Anterior cingulate cortex (tissue), 58 donors: ENCODE data around the gene GFOD2.

ENCODE experiments used
- DNase-seq, 58 donors: peaks; one replicate each; lab custom pipeline; 2025; lab: John Stamatoyannopoulos, UW

The GFOD2 gene

GRCh38 chr16:67733734-67734470, 14.8 kb upstream of the GFOD2 start:
- DNase-seq: no peak

- DNase-seq: no peak
These were observed 12.6 kb upstream of the GFOD2 start for GRCh38 chr16:67731753-67732095.

DNA sequence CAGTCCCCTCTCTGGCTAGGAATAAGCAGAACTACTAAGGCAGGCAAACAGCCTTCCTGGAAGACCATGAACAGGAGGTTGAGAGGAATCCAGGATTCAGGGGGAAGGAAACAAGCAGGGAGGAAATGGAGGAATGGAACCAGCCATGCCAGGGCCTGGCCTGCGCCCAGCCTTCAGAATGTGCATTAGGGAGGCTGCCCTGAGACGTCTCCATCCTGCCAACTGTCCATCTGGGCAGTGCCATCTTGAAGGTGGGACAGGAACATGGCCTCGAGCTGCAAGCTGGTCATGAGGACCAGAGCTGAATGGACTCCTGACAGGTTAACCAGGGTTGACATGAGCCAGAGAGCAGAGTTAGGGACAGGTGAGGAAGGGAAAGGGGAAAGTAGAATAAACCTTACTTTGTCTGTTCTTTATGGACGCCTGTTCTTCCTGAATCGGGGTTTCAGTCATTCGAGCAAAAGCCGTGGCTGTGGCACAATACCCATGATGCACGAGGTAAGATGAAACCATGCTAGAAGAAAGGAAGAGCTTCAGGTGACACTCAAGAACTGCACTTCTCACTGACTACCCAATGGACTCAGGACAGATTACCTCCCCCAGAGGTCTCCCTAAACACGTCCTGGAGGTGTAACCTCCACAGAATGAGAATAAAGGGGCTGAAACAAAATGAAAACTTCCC, 12.1 kb upstream of the GFOD2 start:
- DNase-seq: no peak

DNA sequence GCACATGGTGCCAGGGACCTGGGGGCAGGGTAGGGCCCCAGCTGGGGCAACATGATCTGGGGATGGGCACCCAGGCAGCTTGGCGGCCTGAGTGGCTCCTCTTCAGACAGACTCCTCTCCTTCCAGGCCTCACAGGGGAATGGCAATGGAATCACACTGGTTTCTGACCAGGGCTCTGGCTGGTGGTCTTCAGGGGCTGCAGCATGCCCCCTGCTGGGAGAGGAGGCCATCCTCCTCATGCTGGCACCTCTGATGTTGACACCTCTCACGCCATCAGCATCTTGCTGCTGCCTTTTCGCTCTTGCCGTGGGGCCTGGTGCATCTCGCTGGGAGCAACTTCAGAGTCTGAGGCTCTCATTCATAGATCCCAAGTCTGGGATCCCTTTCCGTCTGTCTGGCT, 11.2 kb upstream of the GFOD2 start:
- no peak for DNase-seq

GRCh38 chr16:67729636-67730248, 10.6 kb upstream of the GFOD2 start:
- DNase-seq: no peak

- no peak for DNase-seq
These were observed 8.7 kb upstream of the GFOD2 start for GRCh38 chr16:67727521-67728485.

GRCh38 chr16:67726106-67727034, 7.3 kb upstream of the GFOD2 start:
- no peak for DNase-seq

DNA sequence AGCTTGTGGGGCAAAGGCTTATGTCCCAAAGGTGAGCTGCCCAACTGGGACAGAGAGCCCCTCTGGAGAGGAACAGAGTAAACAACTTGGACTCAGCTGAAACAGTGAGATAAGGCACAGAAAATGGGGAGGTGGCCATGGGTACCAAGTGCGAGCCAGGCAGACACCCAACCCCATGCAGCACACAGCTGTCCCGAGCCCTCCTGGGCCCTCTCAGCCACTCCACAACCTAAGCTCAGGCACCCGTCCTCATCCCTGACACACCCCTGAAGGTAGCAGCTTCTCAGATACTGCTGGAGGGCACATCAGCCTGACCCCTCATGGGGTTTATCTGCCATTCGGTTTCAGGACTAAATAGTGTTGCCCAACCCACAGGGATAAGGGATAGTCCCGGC, 4.8 kb upstream of the GFOD2 start:
- DNase-seq: no peak

DNA sequence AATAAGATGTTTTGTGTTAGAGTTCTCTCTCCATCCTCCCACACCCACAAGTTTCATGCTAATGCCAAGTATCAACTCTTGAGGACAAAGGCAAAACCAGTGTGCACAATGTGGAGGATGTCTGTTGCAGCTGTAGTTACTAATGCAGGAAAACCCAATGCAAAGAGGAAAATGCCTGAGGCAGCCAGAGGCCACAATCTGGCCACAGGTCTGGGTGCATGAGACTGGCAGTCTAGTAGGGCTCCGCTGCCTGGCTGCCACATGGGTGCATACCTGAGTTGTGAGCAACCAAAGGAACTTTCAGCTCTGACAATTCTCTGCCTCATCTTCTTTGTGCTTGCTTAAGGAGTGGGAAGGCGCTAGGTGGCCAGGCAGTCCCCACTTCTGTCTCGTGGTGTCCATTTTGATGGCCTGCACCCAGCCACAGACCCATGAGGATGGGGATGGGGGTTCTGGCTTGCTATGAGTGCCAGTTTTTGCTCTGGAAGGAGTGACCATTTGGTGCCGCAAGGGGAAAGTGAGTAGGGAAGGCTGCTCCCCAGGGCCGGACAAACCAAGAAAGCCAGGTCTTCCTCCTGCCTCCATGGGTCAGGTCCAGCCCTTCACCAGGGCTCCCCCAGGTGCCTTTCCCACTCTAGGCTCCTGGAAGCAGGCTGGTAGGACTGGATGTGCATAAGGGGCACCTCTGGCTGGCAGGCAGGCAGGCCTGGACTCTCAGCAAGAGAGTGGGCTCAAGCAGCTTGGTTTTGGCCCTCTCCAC, 4.2 kb upstream of the GFOD2 start:
- DNase-seq: no peak

- DNase-seq: peak in 1 of 58 donors; percentile 7
These were observed 1.1 kb upstream of the GFOD2 start for GRCh38 chr16:67720236-67720635.

DNA sequence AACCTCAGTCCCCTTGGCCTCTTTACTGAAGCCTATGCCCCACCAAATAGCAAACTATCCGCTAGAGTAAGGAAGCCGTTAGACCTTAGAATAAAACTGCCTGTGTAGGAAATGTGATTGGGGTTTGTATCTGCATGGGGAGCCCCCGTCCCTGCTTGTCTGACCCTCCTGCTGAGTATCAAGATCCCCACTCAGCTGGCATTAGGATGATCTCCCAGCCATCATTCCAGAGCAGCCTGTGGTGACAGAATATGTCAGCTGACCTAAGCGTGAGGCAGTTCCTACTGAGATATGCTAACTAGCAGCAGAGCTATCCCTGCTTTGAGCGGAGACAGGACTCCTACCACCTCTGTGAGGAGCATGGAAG, 645 bp upstream of the GFOD2 start:
- DNase-seq: peak in 46 of 58 donors; percentile 13 to 77 (median 36)

DNA sequence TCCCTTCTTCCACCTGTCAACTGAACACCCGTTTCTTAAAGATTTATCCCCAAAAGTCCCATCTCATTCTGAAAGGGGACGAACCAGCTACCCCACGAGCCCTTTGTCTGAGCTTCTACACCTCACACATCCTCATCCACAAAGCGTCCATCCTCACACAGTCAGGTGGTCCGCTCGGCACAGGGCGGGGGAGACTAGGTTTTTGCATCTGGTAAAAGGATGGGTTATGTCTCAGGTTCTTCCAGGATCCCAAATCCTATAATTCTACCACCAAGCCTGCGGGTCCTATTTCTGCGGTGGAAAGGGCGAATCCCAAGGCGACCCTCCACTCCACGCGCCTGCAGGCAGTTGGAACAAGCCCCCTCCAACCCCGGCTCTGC, 458 bp downstream of the GFOD2 start:
- DNase-seq: no peak

DNA sequence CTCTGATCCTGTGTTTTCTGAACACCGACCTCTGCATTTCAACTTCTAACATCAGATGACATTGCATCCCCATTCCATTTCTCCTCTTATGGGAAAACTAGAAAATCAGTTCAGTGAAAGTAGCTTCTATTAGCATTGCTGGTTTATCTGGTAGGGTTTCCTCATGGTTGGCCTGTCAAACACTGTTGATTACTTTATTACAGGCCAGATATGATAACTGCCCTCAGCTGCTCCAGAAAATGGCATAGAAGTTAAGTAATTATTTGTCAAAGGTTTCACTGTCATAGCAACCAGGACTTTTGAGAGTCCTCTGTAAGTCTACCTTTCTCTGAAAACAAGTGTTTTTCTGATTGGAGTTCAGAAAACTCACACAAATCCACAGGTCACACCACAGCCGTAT, 3.0 kb downstream of the GFOD2 start:
- DNase-seq: no peak

GRCh38 chr16:67714522-67714921, 4.6 kb downstream of the GFOD2 start:
- DNase-seq: no peak

GRCh38 chr16:67713647-67714273, 5.4 kb downstream of the GFOD2 start:
- DNase-seq: no peak

- DNase-seq: no peak
These were observed 8.5 kb downstream of the GFOD2 start for GRCh38 chr16:67710607-67711006.

DNA sequence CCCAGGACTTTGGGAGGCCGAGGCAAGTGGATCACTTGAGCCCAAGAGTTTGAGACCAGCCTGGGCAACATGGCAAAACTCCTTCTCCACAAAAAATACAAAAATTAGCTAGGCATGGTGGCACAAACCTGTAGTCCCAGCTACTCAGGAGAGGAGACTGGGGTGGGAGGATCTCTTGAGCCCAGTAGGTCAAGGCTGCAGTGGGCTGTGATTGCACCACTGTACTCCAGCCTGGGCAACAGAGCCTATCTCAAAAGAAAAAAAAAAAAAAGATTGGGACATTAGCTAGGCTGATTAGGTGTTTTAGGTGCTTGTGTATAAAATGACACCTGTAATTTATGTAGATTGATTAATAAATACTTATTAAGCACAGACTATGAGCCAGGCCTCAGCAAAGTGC, 10.1 kb downstream of the GFOD2 start:
- DNase-seq: no peak

- DNase-seq: no peak
These were observed 10.7 kb downstream of the GFOD2 start for GRCh38 chr16:67708368-67708771.

GRCh38 chr16:67707790-67708189, 11.3 kb downstream of the GFOD2 start:
- no peak for DNase-seq
